HG03558 (cell line): ENCODE data around the gene OR4D11.
"Not testable (repeated sequence)": the region's sequence is repeated elsewhere in the genome, so short reads cannot be mapped to it uniquely, and the experiment has no call there.

Experiments used
- ATAC-seq: cut with Tn5 transposase; IDR thresholded peaks from one replicate; pipeline ENCODE4 v1.9.1; 2021; ENCODE audit warnings: moderate number of reproducible peaks; ENCODE audit not compliant: unreplicated experiment; ENCODE audit errors: extremely low read depth

Gene OR4D11

DNA sequence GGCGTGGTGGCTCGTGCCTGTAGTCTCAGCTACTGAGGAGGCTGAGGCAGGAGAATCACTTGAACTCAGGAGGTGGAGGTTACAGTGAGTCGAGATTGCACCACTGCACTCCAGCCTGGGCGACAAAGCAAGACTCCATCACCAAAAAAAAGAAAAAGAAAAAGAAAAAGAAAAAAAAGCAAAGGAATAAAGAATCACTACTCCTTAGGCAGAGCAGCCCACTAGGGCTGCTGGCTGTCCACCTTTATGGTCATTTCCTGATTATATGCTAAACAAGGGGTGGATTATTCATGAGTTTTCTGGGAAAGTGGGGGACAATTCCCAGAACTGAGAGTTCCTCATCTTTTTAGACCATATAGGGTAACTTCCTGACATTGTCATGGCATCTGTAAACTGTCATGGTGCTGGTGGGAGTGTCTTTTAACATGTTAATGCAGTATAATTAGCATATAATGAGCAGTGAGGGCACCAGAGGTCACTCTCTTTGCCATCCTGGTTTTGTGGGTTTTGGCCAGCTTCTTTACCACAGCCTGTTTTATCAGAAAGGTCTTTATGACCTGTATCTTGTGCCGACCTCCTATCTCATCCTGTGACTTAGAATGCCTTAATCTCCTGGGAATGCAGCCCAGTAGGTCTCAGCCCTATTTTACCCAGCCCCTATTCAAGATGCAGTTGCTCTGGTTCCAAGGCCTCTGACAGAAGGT is 44.4 kb downstream of the OR4D11 start:
- not testable (repeated sequence) for ATAC-seq

GRCh38 chr11:59548309-59548656 is 44.9 kb downstream of the OR4D11 start:
- no peak for ATAC-seq

GRCh38 chr11:59550368-59550841 is 47.0 kb downstream of the OR4D11 start:
- ATAC-seq, result peak; percentile 80

DNA sequence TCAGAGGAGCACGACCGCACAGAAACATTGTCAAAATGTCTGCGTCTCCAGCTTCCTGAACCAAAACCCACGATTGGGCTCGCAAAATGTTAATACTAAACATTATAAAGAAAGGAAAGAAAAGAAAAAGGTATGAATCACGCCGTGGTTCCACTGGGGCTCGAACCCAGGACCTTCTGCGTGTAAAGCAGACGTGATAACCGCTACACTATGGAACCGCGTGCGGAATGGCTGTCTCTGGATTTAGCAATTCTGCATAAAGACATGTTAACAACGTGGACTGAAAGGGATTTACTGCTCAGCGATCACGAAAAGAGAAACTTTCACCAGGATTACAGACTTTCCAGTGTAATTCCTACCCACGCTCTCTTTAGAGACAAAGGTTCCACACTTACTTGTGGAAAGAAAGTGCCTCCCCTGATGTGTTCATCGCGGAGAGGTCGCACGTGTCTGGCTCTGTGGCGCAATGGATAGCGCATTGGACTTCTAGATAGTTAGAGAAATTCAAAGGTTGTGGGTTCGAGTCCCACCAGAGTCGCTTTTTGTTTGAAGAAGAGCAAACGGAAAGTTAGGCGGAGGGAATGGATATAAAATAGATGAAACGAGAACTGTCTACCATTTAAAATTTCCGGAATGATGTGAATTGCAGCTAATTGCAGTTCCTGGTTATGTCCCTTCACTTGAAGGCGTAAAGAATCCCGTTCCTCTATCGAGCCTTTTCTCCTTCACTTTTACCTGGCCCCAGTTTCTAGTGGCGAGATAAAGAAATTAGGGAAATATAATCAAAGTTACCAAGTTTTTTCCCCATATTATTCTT is 47.7 kb downstream of the OR4D11 start:
- ATAC-seq, result peak; percentile 29

- no peak for ATAC-seq
Measured at GRCh38 chr11:59551659-59552521, 48.5 kb downstream of the OR4D11 start.

GRCh38 chr11:59552844-59553243 is 49.5 kb downstream of the OR4D11 start:
- ATAC-seq, result no peak

- no peak for ATAC-seq
Measured at GRCh38 chr11:59553323-59553722, 49.9 kb downstream of the OR4D11 start.
